ENCODE data around the gene RND1. TPM values are rescaled to one million over a fixed set of nuclear protein-coding genes. Genes with fewer than 3 reads are reported as not detected.

Gene RND1
- total RNA-seq, 4 donors from 2014 or later = 1.8 TPM; not detected in 3

Small RNA genes within 50 kb of the gene (small RNA-seq; reads per million reads assigned to genes)
- not detected for gene AC073610.1
- gene RF00019 = not detected
- gene RNU6-600P = not detected

Other genes with a start within 250 kb of the RND1 start
- gene KANSL2, start 183.6 kb downstream of the RND1 start, total RNA-seq = 100 to 1,000 TPM in 1 of 4 donors, 10 to 100 TPM in 3; 58.4 to 101 (median 69.4) TPM
- gene CCNT1, start 149.2 kb downstream of the RND1 start, total RNA-seq = 10 to 100 TPM; 21.3 to 32.1 (median 24.9) TPM
- gene ADCY6, start 76.8 kb downstream of the RND1 start, total RNA-seq = 10 to 100 TPM; 53.3 to 74.7 (median 57.1) TPM
- 10 to 100 TPM in 3 of 4 donors, 1 to 10 TPM in 1; 9.8 to 31.2 (median 20.7) TPM for gene CACNB3, start 47.4 kb downstream of the RND1 start, total RNA-seq
- gene DDX23, start 13.7 kb downstream of the RND1 start, total RNA-seq = 10 to 100 TPM; 40.9 to 73.7 (median 49.8) TPM
- 10 to 100 TPM in 2 of 4 donors, 1 to 10 TPM in 2; 6.1 to 13.6 (median 10.7) TPM for gene FKBP11, start 59.6 kb upstream of the RND1 start, total RNA-seq
- 10 to 100 TPM; 45.3 to 55.2 (median 49.3) TPM for gene ARF3, start 91.6 kb upstream of the RND1 start, total RNA-seq
- 10 to 100 TPM in 1 of 4 donors, 1 to 10 TPM in 2, under 1 TPM in 1; 0.60 to 11.0 (median 3.6) TPM for gene WNT10B, start 105.9 kb upstream of the RND1 start, total RNA-seq
- gene WNT1, start 112.5 kb upstream of the RND1 start, total RNA-seq = not detected
- not detected for gene DDN, start 133.5 kb upstream of the RND1 start, total RNA-seq
- 10 to 100 TPM; 40.6 to 60.7 (median 46.1) TPM for gene PRKAG1, start 152.9 kb upstream of the RND1 start, total RNA-seq
- 100 to 1,000 TPM in 1 of 4 donors, 10 to 100 TPM in 3; 53.5 to 102 (median 76.9) TPM for gene KMT2D, start 194.9 kb upstream of the RND1 start, total RNA-seq
- gene RHEBL1, start 204.1 kb upstream of the RND1 start, total RNA-seq = 1 to 10 TPM in 2 of 4 donors, not detected in 2; 1.1 to 4.3 TPM
- 10 to 100 TPM; 55.5 to 94.7 (median 60.1) TPM for gene DHH, start 228.9 kb upstream of the RND1 start, total RNA-seq
- gene LMBR1L, start 245.0 kb upstream of the RND1 start, total RNA-seq = 10 to 100 TPM; 50.3 to 97.5 (median 73.0) TPM

Measured in tibial nerve (tissue), 4 donors.